Measurements from ENCODE around the gene MN1.

GRCh38 chr22:27844256-27844655, 42.7 kb upstream of the MN1 start:
- TF ChIP-seq, protein P1, sequence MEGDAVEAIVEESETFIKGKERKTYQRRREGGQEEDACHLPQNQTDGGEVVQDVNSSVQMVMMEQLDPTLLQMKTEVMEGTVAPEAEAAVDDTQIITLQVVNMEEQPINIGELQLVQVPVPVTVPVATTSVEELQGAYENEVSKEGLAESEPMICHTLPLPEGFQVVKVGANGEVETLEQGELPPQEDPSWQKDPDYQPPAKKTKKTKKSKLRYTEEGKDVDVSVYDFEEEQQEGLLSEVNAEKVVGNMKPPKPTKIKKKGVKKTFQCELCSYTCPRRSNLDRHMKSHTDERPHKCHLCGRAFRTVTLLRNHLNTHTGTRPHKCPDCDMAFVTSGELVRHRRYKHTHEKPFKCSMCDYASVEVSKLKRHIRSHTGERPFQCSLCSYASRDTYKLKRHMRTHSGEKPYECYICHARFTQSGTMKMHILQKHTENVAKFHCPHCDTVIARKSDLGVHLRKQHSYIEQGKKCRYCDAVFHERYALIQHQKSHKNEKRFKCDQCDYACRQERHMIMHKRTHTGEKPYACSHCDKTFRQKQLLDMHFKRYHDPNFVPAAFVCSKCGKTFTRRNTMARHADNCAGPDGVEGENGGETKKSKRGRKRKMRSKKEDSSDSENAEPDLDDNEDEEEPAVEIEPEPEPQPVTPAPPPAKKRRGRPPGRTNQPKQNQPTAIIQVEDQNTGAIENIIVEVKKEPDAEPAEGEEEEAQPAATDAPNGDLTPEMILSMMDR (conservative IDR thresholded peaks at IDR 0.05 in 1 of 2, IDR thresholded peaks at IDR 0.05 in 1 of 2; ENCODE audit: low read depth in 1 of 2, low read length in 2 of 2), result no peak
- no peak for TF ChIP-seq EZH2 (IDR thresholded peaks at IDR 0.05; ENCODE audit: low read length, missing control alignments)
